ENCODE measurements around the gene CD6. TPM values are rescaled to one million over a fixed set of nuclear protein-coding genes. Genes with fewer than 3 reads are reported as not detected.

CD6 gene
- total and polyA plus RNA-seq, 2 of the 8 experiments (the other 6 are each of a cell fraction or from before 2014, with no cell fraction given) = 0.03 TPM; not detected in 1

DNA sequence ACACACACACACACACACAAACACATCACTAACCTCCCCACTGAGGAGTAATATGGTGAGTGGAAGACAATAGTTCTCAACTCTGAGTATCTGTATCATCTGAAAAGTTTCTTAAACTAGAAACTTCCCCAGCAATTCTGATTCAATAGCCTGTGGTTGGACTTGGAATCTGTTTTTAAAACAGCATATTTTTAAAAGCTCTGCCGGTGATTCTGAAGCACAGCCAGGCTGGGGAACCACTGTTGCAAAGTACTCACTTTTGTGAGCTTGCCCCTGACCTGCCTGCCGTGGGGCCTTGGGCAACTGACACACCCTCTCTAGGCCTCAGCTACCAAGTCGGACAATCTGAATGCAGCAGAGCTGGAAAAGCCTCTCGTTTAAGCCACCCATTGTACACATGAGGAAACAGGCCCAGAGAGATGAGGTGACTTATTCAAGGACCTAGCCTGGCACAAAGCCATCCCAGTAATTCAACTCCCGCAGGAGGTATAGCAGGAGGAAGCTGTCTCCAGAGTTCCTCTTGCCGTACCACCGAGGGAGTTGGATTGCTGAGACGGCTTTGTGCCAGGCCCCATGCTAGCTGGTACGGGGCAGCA is 28.4 kb upstream of the CD6 start (continued):
- no peak for TF ChIP-seq KDM5A (IDR thresholded peaks at IDR 0.05; ENCODE audit: low read length)

Measured in H1 (cell line).